Spleen (tissue), 11 donors: ENCODE results near the gene PARVB. TPM values are rescaled to one million over a fixed set of nuclear protein-coding genes. Genes with fewer than 3 reads are reported as not detected.
"Not testable (repeated sequence)": the region's sequence is repeated elsewhere in the genome, so short reads cannot be mapped to it uniquely, and the experiment has no call there.

Source experiments
- DNase-seq: peaks from one replicate; pipeline ENCODE4 v3.0.0-alpha.2; 2020
- H3K27ac ChIP-seq, 8 donors: fragments of 200-600 bp; sonication (generic) in 7 of 8; 1 replicate in 4 of 8; 2 replicates in 4 of 8; pipeline versions ENCODE4 v1.5.0 to v1.8.0; 2016 to 2021; ENCODE audit warnings: inconsistent platforms in 4 of 8, mild to moderate bottlenecking in 4 of 8, moderate library complexity in 1 of 8
- H3K27me3 ChIP-seq, 7 donors: fragments of 200-600 bp; sonication (generic) in 6 of 7; replicated peaks in 1 of 7; 1 replicate in 4 of 7; 2 replicates in 3 of 7; pipeline versions ENCODE4 v1.5.0 to v1.8.0; 2016 to 2021; ENCODE audit warnings: inconsistent platforms in 3 of 7, mild to moderate bottlenecking in 1 of 7
- H3K36me3 ChIP-seq, 6 donors: fragments of 200-600 bp; sonication (generic) in 5 of 6; 1 replicate in 4 of 6; 2 replicates in 2 of 6; pipeline versions ENCODE4 v1.5.0 to v1.8.0; 2016 to 2021; ENCODE audit warnings: inconsistent platforms in 2 of 6
- H3K4me1 ChIP-seq, 6 donors: fragments of 200-600 bp; sonication (generic) in 5 of 6; 1 replicate in 3 of 6; 2 replicates in 3 of 6; pipeline versions ENCODE4 v1.5.0 to v1.8.0; 2016 to 2021; ENCODE audit warnings: inconsistent platforms in 3 of 6
- H3K4me3 ChIP-seq, 8 donors: fragments of 200-600 bp; sonication (generic) in 7 of 8; 1 replicate in 4 of 8; 2 replicates in 4 of 8; pipeline versions ENCODE4 v1.5.0 to v1.8.0; 2016 to 2021; ENCODE audit warnings: inconsistent platforms in 4 of 8, mild to moderate bottlenecking in 4 of 8, moderate library complexity in 2 of 8
- H3K9me3 ChIP-seq, 8 donors: fragments of 200-600 bp; sonication (generic) in 7 of 8; 1 replicate in 4 of 8; 2 replicates in 4 of 8; pipeline versions ENCODE4 v1.5.0 to v1.8.0; 2016 to 2021; ENCODE audit warnings: inconsistent platforms in 4 of 8
- POLR2A ChIP-seq, 3 donors: fragments of 450-650 bp; IDR thresholded peaks; one replicate each; pipeline ENCODE4 v1.5.1; 2017; ENCODE audit warnings: antibody characterized with exemption in 3 of 3, mild to moderate bottlenecking in 1 of 3
- POLR2AphosphoS5 ChIP-seq, 3 donors: sonication (generic); formaldehyde crosslinking; IDR thresholded peaks; one replicate each; pipeline ENCODE4 v1.5.1; 2017; ENCODE audit warnings: antibody characterized with exemption in 3 of 3
- WGBS, 5 donors: extraction: QIAGEN DNeasy Blood & Tissue Kit in 3 of 5; methylation state at CpG; one replicate each; pipeline versions ENCODE4 v1.1.5 to v1.1.7; 2013 to 2018; 5-methylcytosine and 5-hydroxymethylcytosine counted together
- intact Hi-C: fragments of 100-400 bp; cut with DNase I; formaldehyde crosslinking; loops from one replicate; pipeline ENCODE4 v1.15.0; 2023; ENCODE audit warnings: low total_unique reads
- polyA plus RNA-seq, 3 donors: library from polyadenylated mRNA; stranded (reverse); fragments of 200-250 nt; gene quantifications; one replicate each; pipeline ENCODE4 v1.2.1, GENCODE V29; 2013
- total RNA-seq, 7 donors: library from RNA; depleted of rRNA in 3 of 7; stranded (reverse); fragments of >200 nt in 3 of 7; fragmentation: NEBNext Ultra II Directional in 4 of 7; extraction: Animal tissue kit (Norgen Biotek cat#: 25700) in 4 of 7; gene quantifications; one replicate each; pipeline versions ENCODE4 v1.1.0 to v1.2.1, GENCODE V29; 2016 to 2021
- TF ChIP-seq, protein P1 (sequence below), 11 experiments: fragments of 200-600 bp in 7 of 11; fragments of 450-650 bp in 4 of 11; sonication (generic) in 4 of 11; IDR thresholded peaks in 8 of 11; conservative IDR thresholded peaks in 3 of 11; 1 replicate in 7 of 11; 2 replicates in 4 of 11; pipeline versions ENCODE4 v1.4.0 to v1.8.0; 2016 to 2021; ENCODE audit warnings: antibody characterized with exemption in 11 of 11, inconsistent platforms in 4 of 11, mild to moderate bottlenecking in 1 of 11
- donor health status: healthy with polysubstance abuse.
- donor health status: DM: no; HTN: no; CAD: no; lungs with moderate emphysema.
- donor health status: DM: no; HTN: no; CAD: no.
- donor health status: Bipolar disorder and iron deficiency.
- donor health status: healthy.
- donor health status: DM: no; HTN: no; CAD: no.
- donor health status: DM: yes; HTN: yes; CAD: no.

The PARVB gene
- total and polyA plus RNA-seq, 10 donors, result 24.0 to 61.9 (median 46.5) TPM

DNA sequence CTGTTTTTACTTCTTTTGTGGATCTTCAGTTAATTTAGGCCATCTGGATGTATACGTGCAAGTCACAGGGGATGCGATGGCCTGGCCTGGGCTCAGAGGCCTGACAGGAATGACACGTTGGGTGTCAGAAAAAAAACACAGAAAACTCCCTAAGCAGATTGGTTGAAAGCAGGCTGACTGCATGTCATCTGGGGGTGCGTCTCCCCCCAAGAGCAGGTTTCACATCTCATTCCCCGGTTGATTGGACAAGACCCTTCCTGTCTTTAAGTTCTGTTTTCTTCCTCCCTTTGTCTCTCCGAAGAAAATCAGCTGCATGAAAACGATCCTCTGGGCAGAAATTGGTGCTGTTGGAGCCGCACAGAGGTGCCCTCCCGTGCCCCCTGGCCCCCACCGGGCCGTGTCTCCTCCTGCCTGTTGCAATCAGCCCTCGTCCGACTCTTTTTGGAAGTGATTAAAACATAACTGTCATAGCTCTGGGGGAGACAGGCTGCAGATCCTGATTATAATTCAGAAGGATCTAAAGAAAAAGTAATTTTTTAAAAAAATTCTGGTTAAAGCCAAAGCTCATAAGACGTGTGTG, 84.8 kb downstream of the PARVB start:
- Histone ChIP-seq H3K27ac (no peak overlapping the region), H3K9me3 (no peaks in the 10 kb centered on the region), H3K4me1 (no peaks in the 10 kb centered on the region), H3K36me3 (peaks cover 0 to 55% (median 8%) of the 10 kb centered on the region in 6 donors), H3K27me3 (no peaks in the 10 kb centered on the region), H3K4me3 (no peak overlapping the region)
- WGBS, 5 donors, result 66 to 76% (median 71%) methylated on average over 14 of the region's 14 CpGs
- TF ChIP-seq, protein P1, sequence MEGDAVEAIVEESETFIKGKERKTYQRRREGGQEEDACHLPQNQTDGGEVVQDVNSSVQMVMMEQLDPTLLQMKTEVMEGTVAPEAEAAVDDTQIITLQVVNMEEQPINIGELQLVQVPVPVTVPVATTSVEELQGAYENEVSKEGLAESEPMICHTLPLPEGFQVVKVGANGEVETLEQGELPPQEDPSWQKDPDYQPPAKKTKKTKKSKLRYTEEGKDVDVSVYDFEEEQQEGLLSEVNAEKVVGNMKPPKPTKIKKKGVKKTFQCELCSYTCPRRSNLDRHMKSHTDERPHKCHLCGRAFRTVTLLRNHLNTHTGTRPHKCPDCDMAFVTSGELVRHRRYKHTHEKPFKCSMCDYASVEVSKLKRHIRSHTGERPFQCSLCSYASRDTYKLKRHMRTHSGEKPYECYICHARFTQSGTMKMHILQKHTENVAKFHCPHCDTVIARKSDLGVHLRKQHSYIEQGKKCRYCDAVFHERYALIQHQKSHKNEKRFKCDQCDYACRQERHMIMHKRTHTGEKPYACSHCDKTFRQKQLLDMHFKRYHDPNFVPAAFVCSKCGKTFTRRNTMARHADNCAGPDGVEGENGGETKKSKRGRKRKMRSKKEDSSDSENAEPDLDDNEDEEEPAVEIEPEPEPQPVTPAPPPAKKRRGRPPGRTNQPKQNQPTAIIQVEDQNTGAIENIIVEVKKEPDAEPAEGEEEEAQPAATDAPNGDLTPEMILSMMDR (IDR thresholded peaks at IDR 0.05 in 8 of 11, conservative IDR thresholded peaks at IDR 0.05 in 3 of 11), result no peak
- no peak for TF ChIP-seq POLR2A (IDR thresholded peaks at IDR 0.05)
- no peak for TF ChIP-seq POLR2AphosphoS5 (IDR thresholded peaks at IDR 0.05)
- intact Hi-C loops, result no loop called here
- peak; percentile 41 for DNase-seq

DNA sequence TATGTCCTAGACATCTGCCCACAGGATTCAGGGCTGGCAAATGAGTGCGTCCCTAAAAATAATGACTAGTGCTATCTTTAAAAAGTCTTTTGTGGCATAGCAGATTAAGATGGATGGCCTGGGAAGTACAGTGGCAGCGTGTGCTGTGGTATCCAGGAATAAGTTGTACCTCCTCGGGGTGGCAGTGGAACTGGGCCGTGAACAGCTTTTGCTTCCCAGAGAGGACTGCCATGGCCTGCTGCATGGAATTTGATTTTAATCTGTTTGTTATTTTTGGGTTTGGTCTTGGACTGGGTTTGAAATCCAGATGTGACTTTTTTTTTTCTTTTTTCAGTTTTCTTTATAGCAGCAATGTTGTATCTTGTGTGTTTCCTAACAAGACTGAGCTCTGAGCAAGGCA, 85.3 kb downstream of the PARVB start:
- H3K9me3 ChIP-seq, result no peaks in the 10 kb centered on the region
- H3K27me3 ChIP-seq, result no peaks in the 10 kb centered on the region
- peaks cover 0 to 50% (median 3%) of the 10 kb centered on the region in 6 donors for H3K36me3 ChIP-seq
- intact Hi-C loops, result no loop called here
- no peak overlapping the region for H3K4me3 ChIP-seq
- TF ChIP-seq, protein P1 (IDR thresholded peaks at IDR 0.05 in 8 of 11, conservative IDR thresholded peaks at IDR 0.05 in 3 of 11), result no peak
- no peak for TF ChIP-seq POLR2A (IDR thresholded peaks at IDR 0.05)
- TF ChIP-seq POLR2AphosphoS5 (IDR thresholded peaks at IDR 0.05), result no peak
- H3K27ac ChIP-seq, result no peak overlapping the region
- no peak for DNase-seq
- H3K4me1 ChIP-seq, result no peaks in the 10 kb centered on the region
- 91 to 96% (median 95%) methylated on average over 4 of the region's 4 CpGs for WGBS, 5 donors

DNA sequence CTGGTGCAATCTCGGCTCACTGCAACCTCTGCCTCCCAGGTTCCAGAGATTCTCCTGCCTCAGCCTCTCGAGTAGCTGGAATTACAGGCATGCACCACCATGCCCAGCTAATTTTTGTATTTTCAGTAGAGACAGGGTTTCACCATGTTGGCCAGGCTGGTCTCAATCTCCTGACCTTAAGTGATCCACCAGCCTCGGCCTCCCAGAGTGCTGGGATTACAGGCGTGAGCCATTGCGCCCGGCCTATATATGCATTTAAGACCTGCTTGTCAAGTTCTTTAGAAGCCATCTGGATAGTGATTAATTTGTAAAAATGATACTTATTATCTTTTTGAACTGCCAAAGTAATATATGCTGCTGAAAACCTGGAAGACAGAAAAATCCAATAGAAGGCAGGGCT, 86.6 kb downstream of the PARVB start:
- H3K27me3 ChIP-seq, intact Hi-C loops, H3K27ac ChIP-seq, DNase-seq, H3K9me3 ChIP-seq, H3K4me1 ChIP-seq, H3K4me3 ChIP-seq: not testable (repeated sequence)
- peaks cover 0 to 37% (median 0%) of the 10 kb centered on the region in 6 donors for H3K36me3 ChIP-seq
- WGBS, 5 donors, result 95 to 98% (median 96%) methylated on average over 6 of the region's 6 CpGs

DNA sequence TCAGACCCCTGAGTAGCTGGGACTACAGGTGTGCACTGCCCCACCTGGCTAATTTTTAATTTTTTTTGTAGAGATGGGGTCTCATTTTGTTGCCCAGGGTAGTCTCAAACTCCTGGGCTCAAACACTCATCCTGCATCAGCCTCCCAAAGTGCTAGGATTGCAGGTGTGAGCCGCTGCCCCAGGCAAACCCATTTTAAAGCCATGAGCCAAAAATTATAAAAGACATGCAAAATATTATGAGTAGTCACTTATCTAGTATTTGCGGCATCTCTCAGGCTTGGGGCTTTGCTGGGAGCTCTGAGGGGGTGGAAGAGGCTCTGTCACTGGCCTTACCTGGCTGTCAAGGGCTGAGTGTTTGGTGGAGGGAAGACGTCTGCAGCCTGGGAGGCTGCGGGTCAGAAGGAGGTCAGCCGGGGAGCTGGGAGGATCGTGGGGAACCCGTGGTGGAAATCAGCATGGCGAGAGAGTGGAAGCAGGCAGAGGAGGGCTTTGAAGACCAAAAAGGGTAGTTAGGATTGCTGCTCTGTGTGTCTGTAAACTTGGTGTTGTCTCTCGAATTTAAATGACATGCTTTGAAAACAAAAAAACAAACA, 87.6 kb downstream of the PARVB start:
- Histone ChIP-seq H3K36me3 (peaks cover 0 to 34% (median 0%) of the 10 kb centered on the region in 6 donors), H3K27ac (no peak overlapping the region), H3K9me3 (no peaks in the 10 kb centered on the region), H3K4me1 (no peaks in the 10 kb centered on the region), H3K27me3 (no peaks in the 10 kb centered on the region), H3K4me3 (no peak overlapping the region)
- 86 to 90% (median 88%) methylated on average over 9 of the region's 9 CpGs for WGBS, 5 donors
- no peak for TF ChIP-seq POLR2A (IDR thresholded peaks at IDR 0.05)
- TF ChIP-seq POLR2AphosphoS5 (IDR thresholded peaks at IDR 0.05), result no peak
- TF ChIP-seq, protein P1 (IDR thresholded peaks at IDR 0.05 in 8 of 11, conservative IDR thresholded peaks at IDR 0.05 in 3 of 11), result no peak
- DNase-seq, result peak; percentile 33
- intact Hi-C loops, result no loop called here
